ENCODE measurements around the gene FGR.

Gene FGR

GRCh38 chr1:27564710-27565649 lies 70.0 kb downstream of the FGR start:
- DNase-seq, result no peak

DNA sequence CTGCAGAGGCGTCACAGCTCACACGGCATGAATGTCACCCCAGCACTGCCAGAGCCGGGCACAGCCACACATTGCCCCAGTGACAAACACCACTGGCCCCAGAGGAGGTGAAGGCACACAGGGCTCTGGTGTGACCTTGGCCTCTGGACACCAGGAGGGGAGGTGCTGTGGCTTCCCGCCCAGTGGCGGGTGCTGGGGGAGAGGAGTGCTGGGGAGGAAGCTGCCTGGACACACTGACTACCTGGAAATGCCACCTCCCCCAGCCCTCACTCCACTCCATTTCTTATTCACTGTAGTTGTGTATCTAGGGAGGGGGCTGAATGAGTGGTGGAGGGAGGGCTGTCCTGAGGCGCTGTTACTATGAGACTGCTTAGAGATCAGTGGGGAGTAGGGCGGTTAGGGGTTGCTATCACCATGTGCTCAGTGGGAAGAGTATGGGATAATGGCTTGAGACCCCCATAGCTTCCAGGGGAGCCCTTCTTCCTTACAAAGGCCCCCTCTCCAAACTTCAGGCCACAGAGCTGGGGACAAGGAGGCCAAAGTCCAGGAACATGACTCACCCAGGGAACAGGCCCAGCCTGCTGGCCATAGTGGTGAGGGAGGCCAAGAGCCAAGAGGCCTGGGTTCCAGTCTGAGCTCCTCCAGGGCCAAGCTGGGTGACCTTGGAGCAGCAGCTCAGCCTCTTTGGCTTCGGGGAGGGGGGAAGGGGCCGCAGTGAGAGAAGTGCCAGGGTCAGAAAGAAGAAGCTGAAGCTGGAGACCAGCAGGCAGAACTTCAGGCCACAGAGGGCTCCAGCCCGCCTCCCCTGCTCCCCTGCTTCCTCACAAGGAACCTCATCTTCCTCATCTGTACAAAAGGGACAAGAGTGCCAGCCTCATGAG lies 71.2 kb downstream of the FGR start:
- no peak for DNase-seq

DNA sequence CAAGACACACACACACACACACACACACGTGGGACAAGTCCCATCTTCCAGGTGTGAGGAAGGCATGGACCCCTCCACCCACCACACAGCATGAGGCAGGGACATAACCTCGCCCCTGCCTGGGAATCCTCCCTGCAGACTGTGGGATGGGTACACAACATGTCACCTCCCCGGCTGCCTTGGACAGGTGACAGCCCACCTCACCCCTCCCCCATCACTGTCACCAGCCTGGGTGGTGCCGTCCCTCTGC lies 71.7 kb downstream of the FGR start:
- DNase-seq, result no peak

DNA sequence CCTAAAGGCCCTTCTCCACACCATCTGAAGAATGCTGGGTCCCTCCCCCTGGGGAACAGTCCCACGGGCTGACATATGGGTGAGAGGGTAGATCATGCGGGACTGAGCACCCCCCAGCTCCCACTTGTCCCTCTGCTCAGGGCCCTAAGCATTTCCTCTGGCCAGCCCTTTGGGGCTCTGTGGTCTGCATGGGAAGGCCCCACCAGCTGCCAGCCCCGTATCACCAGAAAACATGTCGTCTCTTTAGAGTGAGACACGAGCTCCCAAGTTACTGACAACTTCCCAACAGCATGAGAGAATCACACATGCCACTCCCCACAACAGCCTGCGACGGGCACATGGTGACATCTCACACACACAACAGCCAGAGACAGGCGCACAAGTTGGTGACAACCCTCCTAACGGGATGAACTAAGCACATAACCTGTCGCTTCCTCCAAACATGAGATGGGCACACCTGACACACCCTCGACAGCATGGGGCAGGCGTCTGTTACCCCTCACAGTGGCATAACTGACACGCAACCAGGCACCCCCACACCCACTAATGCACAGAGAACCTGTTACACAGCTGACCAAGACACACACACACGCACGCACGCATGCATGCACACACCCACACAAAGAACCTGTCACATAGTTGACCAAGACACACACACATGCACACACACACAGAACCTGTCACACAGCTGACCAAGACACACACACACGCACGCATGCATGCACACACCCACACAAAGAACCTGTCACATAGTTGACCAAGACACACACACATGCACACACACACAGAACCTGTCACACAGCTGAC lies 72.2 kb downstream of the FGR start:
- DNase-seq, result no peak

All from KG1 (cell line).